BJ (cell line): ENCODE results near the gene HMMR. TPM values are rescaled to one million over a fixed set of nuclear protein-coding genes. Genes with fewer than 3 reads are reported as not detected.
"Not testable (repeated sequence)": the region's sequence is repeated elsewhere in the genome, so short reads cannot be mapped to it uniquely, and the experiment has no call there.

Experiments used
- CTCF ChIA-PET: fragments of 350-600 bp; formaldehyde crosslinking; extraction: SDS; loops from one replicate; lab custom pipeline; 2021; ENCODE audit warnings: antibody characterized with exemption, inconsistent platforms; lab: Yijun Ruan, JAX
- POLR2A ChIA-PET: fragments of 300-600 bp; sonication (Branson Sonifier 250); formaldehyde crosslinking; extraction: SDS; loops from one replicate; lab custom pipeline; 2021; ENCODE audit warnings: antibody characterized with exemption; lab: Charles Lee
- DNase-seq: peaks from one replicate; pipeline ENCODE4 v3.0.0-alpha.2; 2011; ENCODE audit warnings: low read depth
- H3K27me3 ChIP-seq: 2 replicates; pipeline ENCODE4 v1.6.0; 2011; ENCODE audit warnings: low read length; ENCODE audit not compliant: control insufficient read depth, insufficient read depth
- H3K36me3 ChIP-seq: 2 replicates; pipeline ENCODE4 v1.5.1; 2011; ENCODE audit warnings: low read length; ENCODE audit not compliant: control insufficient read depth, insufficient read depth
- H3K4me3 ChIP-seq: 2 replicates; pipeline ENCODE4 v1.5.1; 2011; ENCODE audit warnings: low read depth, mild to moderate bottlenecking, control low read depth, low read length
- CTCF ChIP-seq: IDR thresholded peaks from 2 replicates; pipeline ENCODE4 v1.5.1; 2011; ENCODE audit warnings: low read depth, mild to moderate bottlenecking, control low read depth, inconsistent platforms, low read length, moderate library complexity; ENCODE audit not compliant: insufficient read depth
- polyA minus RNA-seq: library from RNA; depleted of rRNA, polyadenylated mRNA; stranded (reverse); fragments of >200 nt; gene quantifications from 2 replicates; pipeline ENCODE4 v1.2.3, GENCODE V29; 2011; rRNA and poly(A)+ RNA removed
- polyA plus RNA-seq: library from polyadenylated mRNA; depleted of rRNA; stranded (reverse); fragments of >200 nt; gene quantifications from 2 replicates; pipeline ENCODE4 v1.2.3, GENCODE V29; 2011; rRNA removed

The HMMR gene
- polyA plus RNA-seq (5.4 and 12.0 TPM in 2 replicates), polyA minus RNA-seq (2.4 and 2.7 TPM in 2 replicates)

- CTCF ChIA-PET, result interaction anchor here (0.9 to 2.5 kb wide), 3 partner anchors 13 to 28 kb away, joined by 3 to 11 read pairs (median 3); no protein-coding TSS in a partner anchor
These were observed at the start of gene HMMR for GRCh38 chr5:163460562-163461171. Gene HMMR, plus strand, starts transcription at chr5:163460632. Its CDS starts 61 bp downstream, at chr5:163460693.

GRCh38 chr5:163415673-163416072, 44.8 kb upstream of the HMMR start:
- H3K27me3 ChIP-seq, H3K4me3 ChIP-seq, DNase-seq, POLR2A ChIA-PET, H3K36me3 ChIP-seq: not testable (repeated sequence)
- CTCF ChIA-PET, result interaction anchor here (0.8 kb wide), 1 partner anchor 8 kb away, joined by 3 read pairs; no protein-coding TSS in a partner anchor

More at GRCh38 chr5:163460562-163461171, at the start of gene HMMR:
- DNase-seq, result no peak
- POLR2A ChIA-PET, result interaction anchor here (0.7 to 1.4 kb wide), 4 partner anchors 10 to 70 kb away, joined by 3 to 13 read pairs (median 4); partner anchors contain the start of gene CCNG1
- TF ChIP-seq CTCF, result no peak
- Histone ChIP-seq H3K27me3 (no peaks in the 10 kb centered on the region), H3K36me3 (no peaks in the 10 kb centered on the region), H3K4me3 (peak within 1 kb of the TSS; percentile 62)

- no peaks in the 10 kb centered on the region for H3K27me3 ChIP-seq
- no peak for TF ChIP-seq CTCF
- no peak for DNase-seq
- H3K36me3 ChIP-seq, result no peaks in the 10 kb centered on the region
- CTCF ChIA-PET, result interaction anchor here (1.2 kb wide), 1 partner anchor 16 kb away, joined by 7 read pairs; no protein-coding TSS in a partner anchor
- POLR2A ChIA-PET, result no interaction called here
- H3K4me3 ChIP-seq, result no peak overlapping the region
These were observed 35.6 kb upstream of the HMMR start for GRCh38 chr5:163424836-163425235.

GRCh38 chr5:163426128-163426527, 34.3 kb upstream of the HMMR start:
- DNase-seq, H3K36me3 ChIP-seq, POLR2A ChIA-PET, H3K4me3 ChIP-seq, H3K27me3 ChIP-seq, CTCF ChIA-PET: not testable (repeated sequence)

GRCh38 chr5:163432544-163432943, 27.9 kb upstream of the HMMR start:
- POLR2A ChIA-PET, result no interaction called here
- no peak for DNase-seq
- CTCF ChIA-PET, result no interaction called here
- Histone ChIP-seq H3K4me3 (no peak overlapping the region), H3K27me3 (no peaks in the 10 kb centered on the region; the same call in 1 of the 2 replicates), H3K36me3 (no peaks in the 10 kb centered on the region)
- no peak for TF ChIP-seq CTCF

GRCh38 chr5:163433271-163433670, 27.2 kb upstream of the HMMR start:
- no peaks in the 10 kb centered on the region; the same call in 1 of the 2 replicates for H3K27me3 ChIP-seq
- ChIA-PET CTCF (interaction anchor here (1.1 kb wide), 1 partner anchor 25 kb away, joined by 3 read pairs; no protein-coding TSS in a partner anchor), POLR2A (no interaction called here)
- no peak overlapping the region for H3K4me3 ChIP-seq
- no peaks in the 10 kb centered on the region for H3K36me3 ChIP-seq
- no peak for TF ChIP-seq CTCF
- no peak for DNase-seq
